ENCODE measurements around the gene ATP5PB.
A peak's percentile ranks its signal among the peaks of the same experiment; 100 is the strongest.

ATP5PB gene

GRCh38 chr1:111481387-111482221, 32.3 kb downstream of the ATP5PB start:
- FAIRE-seq (peak; percentile 72), DNase-seq (ENCODE audit: insufficient read length) (peak; percentile 43)
- TF ChIP-seq TAF1 (IDR thresholded peaks at IDR 0.05; ENCODE audit: borderline replicate concordance, low read depth, low read length) (no peak), POLR2A (IDR thresholded peaks at IDR 0.05; ENCODE audit: low read depth, low read length) (no peak), POLR2AphosphoS5 (IDR thresholded peaks at IDR 0.05; ENCODE audit: low read depth, low read length) (no peak)

GRCh38 chr1:111483166-111483565, 33.9 kb downstream of the ATP5PB start:
- DNase-seq (ENCODE audit: insufficient read length) (no peak), FAIRE-seq (no peak)
- TF ChIP-seq POLR2AphosphoS5 (IDR thresholded peaks at IDR 0.05; ENCODE audit: low read depth, low read length) (no peak), TAF1 (IDR thresholded peaks at IDR 0.05; ENCODE audit: borderline replicate concordance, low read depth, low read length) (no peak), POLR2A (IDR thresholded peaks at IDR 0.05; ENCODE audit: low read depth, low read length) (no peak)

GRCh38 chr1:111483876-111484275, 34.6 kb downstream of the ATP5PB start:
- FAIRE-seq (no peak), DNase-seq (ENCODE audit: insufficient read length) (no peak)
- TF ChIP-seq TAF1 (IDR thresholded peaks at IDR 0.05; ENCODE audit: borderline replicate concordance, low read depth, low read length), result no peak
- TF ChIP-seq POLR2AphosphoS5 (IDR thresholded peaks at IDR 0.05; ENCODE audit: low read depth, low read length), result no peak
- no peak for TF ChIP-seq POLR2A (IDR thresholded peaks at IDR 0.05; ENCODE audit: low read depth, low read length)

- no peak for FAIRE-seq
- no peak for TF ChIP-seq TAF1 (IDR thresholded peaks at IDR 0.05; ENCODE audit: borderline replicate concordance, low read depth, low read length)
- no peak for TF ChIP-seq POLR2AphosphoS5 (IDR thresholded peaks at IDR 0.05; ENCODE audit: low read depth, low read length)
- no peak for TF ChIP-seq POLR2A (IDR thresholded peaks at IDR 0.05; ENCODE audit: low read depth, low read length)
- no peak for DNase-seq (ENCODE audit: insufficient read length)
Measured at GRCh38 chr1:111484391-111485026, 35.2 kb downstream of the ATP5PB start.

GRCh38 chr1:111486431-111486830, 37.2 kb downstream of the ATP5PB start:
- FAIRE-seq (no peak), DNase-seq (ENCODE audit: insufficient read length) (no peak)
- no peak for TF ChIP-seq POLR2A (IDR thresholded peaks at IDR 0.05; ENCODE audit: low read depth, low read length)
- TF ChIP-seq POLR2AphosphoS5 (IDR thresholded peaks at IDR 0.05; ENCODE audit: low read depth, low read length), result no peak
- no peak for TF ChIP-seq TAF1 (IDR thresholded peaks at IDR 0.05; ENCODE audit: borderline replicate concordance, low read depth, low read length)

- DNase-seq (ENCODE audit: insufficient read length), result no peak
- TF ChIP-seq POLR2A (IDR thresholded peaks at IDR 0.05; ENCODE audit: low read depth, low read length) (no peak), TAF1 (IDR thresholded peaks at IDR 0.05; ENCODE audit: borderline replicate concordance, low read depth, low read length) (no peak), POLR2AphosphoS5 (IDR thresholded peaks at IDR 0.05; ENCODE audit: low read depth, low read length) (no peak)
- no peak for FAIRE-seq
Measured at GRCh38 chr1:111487133-111487532, 37.9 kb downstream of the ATP5PB start.

- no peak for FAIRE-seq
- no peak for DNase-seq (ENCODE audit: insufficient read length)
- TF ChIP-seq POLR2A (IDR thresholded peaks at IDR 0.05; ENCODE audit: low read depth, low read length) (no peak), POLR2AphosphoS5 (IDR thresholded peaks at IDR 0.05; ENCODE audit: low read depth, low read length) (no peak), TAF1 (IDR thresholded peaks at IDR 0.05; ENCODE audit: borderline replicate concordance, low read depth, low read length) (no peak)
Measured at GRCh38 chr1:111488669-111489068, 39.4 kb downstream of the ATP5PB start.

- DNase-seq (ENCODE audit: insufficient read length), result no peak
- no peak for TF ChIP-seq POLR2AphosphoS5 (IDR thresholded peaks at IDR 0.05; ENCODE audit: low read depth, low read length)
- TF ChIP-seq TAF1 (IDR thresholded peaks at IDR 0.05; ENCODE audit: borderline replicate concordance, low read depth, low read length), result no peak
- TF ChIP-seq POLR2A (IDR thresholded peaks at IDR 0.05; ENCODE audit: low read depth, low read length), result no peak
- no peak for FAIRE-seq
Measured at GRCh38 chr1:111489604-111490003, 40.3 kb downstream of the ATP5PB start.

GRCh38 chr1:111490220-111490619, 41.0 kb downstream of the ATP5PB start:
- TF ChIP-seq POLR2AphosphoS5 (IDR thresholded peaks at IDR 0.05; ENCODE audit: low read depth, low read length) (no peak), POLR2A (IDR thresholded peaks at IDR 0.05; ENCODE audit: low read depth, low read length) (no peak), TAF1 (IDR thresholded peaks at IDR 0.05; ENCODE audit: borderline replicate concordance, low read depth, low read length) (no peak)
- no peak for FAIRE-seq
- no peak for DNase-seq (ENCODE audit: insufficient read length)

GRCh38 chr1:111491070-111491469, 41.8 kb downstream of the ATP5PB start:
- no peak for DNase-seq (ENCODE audit: insufficient read length)
- FAIRE-seq, result no peak
- TF ChIP-seq POLR2AphosphoS5 (IDR thresholded peaks at IDR 0.05; ENCODE audit: low read depth, low read length), result no peak
- TF ChIP-seq TAF1 (IDR thresholded peaks at IDR 0.05; ENCODE audit: borderline replicate concordance, low read depth, low read length), result no peak
- no peak for TF ChIP-seq POLR2A (IDR thresholded peaks at IDR 0.05; ENCODE audit: low read depth, low read length)

GRCh38 chr1:111496398-111496797, 47.1 kb downstream of the ATP5PB start:
- DNase-seq (ENCODE audit: insufficient read length) (no peak), FAIRE-seq (no peak)
- TF ChIP-seq POLR2AphosphoS5 (IDR thresholded peaks at IDR 0.05; ENCODE audit: low read depth, low read length) (no peak), POLR2A (IDR thresholded peaks at IDR 0.05; ENCODE audit: low read depth, low read length) (no peak), TAF1 (IDR thresholded peaks at IDR 0.05; ENCODE audit: borderline replicate concordance, low read depth, low read length) (no peak)

GRCh38 chr1:111497592-111497991, 48.3 kb downstream of the ATP5PB start:
- no peak for DNase-seq (ENCODE audit: insufficient read length)
- FAIRE-seq, result peak; percentile 78
- TF ChIP-seq POLR2AphosphoS5 (IDR thresholded peaks at IDR 0.05; ENCODE audit: low read depth, low read length) (no peak), POLR2A (IDR thresholded peaks at IDR 0.05; ENCODE audit: low read depth, low read length) (no peak), TAF1 (IDR thresholded peaks at IDR 0.05; ENCODE audit: borderline replicate concordance, low read depth, low read length) (no peak)
